Liver (tissue), 9 donors: ENCODE results near the gene ADGRV1. TPM values are rescaled to one million over a fixed set of nuclear protein-coding genes. Genes with fewer than 3 reads are reported as not detected.

Experiments
- DNase-seq: peaks from one replicate; pipeline ENCODE4 v3.0.0-alpha.2; 2017; ENCODE audit warnings: low spot score
- H3K27ac ChIP-seq, 2 donors: one replicate each; pipeline ENCODE4 v1.7.0; 2013; ENCODE audit warnings: inconsistent platforms in 2 of 2, low read length in 2 of 2, control low read depth in 1 of 2, low read depth in 1 of 2, mild to moderate bottlenecking in 1 of 2
- H3K27me3 ChIP-seq, 4 donors: one replicate each; pipeline versions ENCODE4 v1.6.1 to v1.7.0; 2013; ENCODE audit warnings: low read length in 3 of 4, inconsistent platforms in 1 of 4, mild to moderate bottlenecking in 1 of 4, moderate library complexity in 1 of 4; ENCODE audit not compliant: control insufficient read depth in 4 of 4, insufficient read depth in 4 of 4
- H3K36me3 ChIP-seq, 4 donors: one replicate each; pipeline versions ENCODE4 v1.6.1 to v1.7.0; 2013; ENCODE audit warnings: low read length in 3 of 4, mild to moderate bottlenecking in 3 of 4, low read depth in 1 of 4, moderate library complexity in 1 of 4; ENCODE audit not compliant: control insufficient read depth in 4 of 4, insufficient read depth in 3 of 4
- H3K4me1 ChIP-seq, 4 donors: one replicate each; pipeline versions ENCODE4 v1.6.1 to v1.7.0; 2013; ENCODE audit warnings: low read length in 3 of 4, mild to moderate bottlenecking in 3 of 4, moderate library complexity in 1 of 4; ENCODE audit not compliant: control insufficient read depth in 4 of 4, insufficient read depth in 4 of 4
- H3K4me3 ChIP-seq, 3 donors: one replicate each; pipeline versions ENCODE4 v1.6.1 to v1.7.0; 2013; ENCODE audit warnings: low read length in 3 of 3, control low read depth in 1 of 3, low read depth in 1 of 3, mild to moderate bottlenecking in 1 of 3
- H3K9ac ChIP-seq, 2 donors: one replicate each; pipeline ENCODE4 v1.7.0; 2013; ENCODE audit warnings: low read length in 2 of 2, mild to moderate bottlenecking in 2 of 2, moderate library complexity in 2 of 2, control low read depth in 1 of 2, low read depth in 1 of 2
- H3K9me3 ChIP-seq, 4 donors: one replicate each; pipeline versions ENCODE4 v1.6.1 to v1.7.0; 2013; ENCODE audit warnings: low read length in 3 of 4; ENCODE audit not compliant: control insufficient read depth in 4 of 4
- EGR1 ChIP-seq, 2 donors: IDR thresholded peaks; 2 replicates each; pipeline ENCODE4 v1.6.1; 2016 to 2018; ENCODE audit warnings: antibody characterized with exemption in 2 of 2, low read depth in 2 of 2
- FOXA1 ChIP-seq: IDR thresholded peaks from 2 replicates; pipeline ENCODE4 v1.6.1; 2016; ENCODE audit warnings: antibody characterized with exemption
- FOXA2 ChIP-seq: IDR thresholded peaks from 2 replicates; pipeline ENCODE4 v1.6.1; 2016; ENCODE audit warnings: antibody characterized with exemption
- GABPA ChIP-seq, 2 donors: IDR thresholded peaks in 1 of 2; conservative IDR thresholded peaks in 1 of 2; 2 replicates each; pipeline ENCODE4 v1.6.1; 2016; ENCODE audit warnings: antibody characterized with exemption in 2 of 2, mild to moderate bottlenecking in 1 of 2, moderate library complexity in 1 of 2
- HNF4A ChIP-seq, 2 donors: conservative IDR thresholded peaks; 2 replicates each; pipeline ENCODE4 v1.6.1; 2016; ENCODE audit warnings: antibody characterized with exemption in 2 of 2, mild to moderate bottlenecking in 2 of 2
- HNF4G ChIP-seq: IDR thresholded peaks from 2 replicates; pipeline ENCODE4 v1.6.1; 2016; ENCODE audit warnings: antibody characterized with exemption
- JUND ChIP-seq, 2 donors: IDR thresholded peaks; 2 replicates each; pipeline ENCODE4 v1.6.1; 2016; ENCODE audit warnings: antibody characterized with exemption in 2 of 2
- NR2F2 ChIP-seq: IDR thresholded peaks from 2 replicates; pipeline ENCODE4 v1.6.1; 2016; ENCODE audit warnings: antibody characterized with exemption
- RAD21 ChIP-seq, 2 donors: IDR thresholded peaks; 2 replicates each; pipeline ENCODE4 v1.6.1; 2016; ENCODE audit warnings: antibody characterized with exemption in 2 of 2, mild to moderate bottlenecking in 2 of 2
- REST ChIP-seq: IDR thresholded peaks from 2 replicates; pipeline ENCODE4 v1.6.1; 2016; ENCODE audit warnings: antibody characterized with exemption, mild to moderate bottlenecking
- RXRA ChIP-seq, 2 donors: IDR thresholded peaks; 2 replicates each; pipeline ENCODE4 v1.6.1; 2017 to 2018; ENCODE audit warnings: antibody characterized with exemption in 2 of 2, mild to moderate bottlenecking in 1 of 2
- SP1 ChIP-seq: IDR thresholded peaks from 2 replicates; pipeline ENCODE4 v1.6.1; 2018; ENCODE audit warnings: antibody characterized with exemption, mild to moderate bottlenecking
- TAF1 ChIP-seq: conservative IDR thresholded peaks from 2 replicates; pipeline ENCODE4 v1.6.1; 2016; ENCODE audit warnings: antibody characterized with exemption, mild to moderate bottlenecking
- YY1 ChIP-seq: IDR thresholded peaks from 2 replicates; pipeline ENCODE4 v1.6.1; 2016; ENCODE audit warnings: antibody characterized with exemption, mild to moderate bottlenecking
- ZBTB33 ChIP-seq: IDR thresholded peaks from 2 replicates; pipeline ENCODE4 v1.6.1; 2016; ENCODE audit warnings: antibody characterized with exemption
- WGBS: extraction: QIAGEN DNeasy Blood & Tissue Kit; methylation state at CpG from one replicate; pipeline ENCODE4 v1.1.7; 2013; 5-methylcytosine and 5-hydroxymethylcytosine counted together
- polyA plus RNA-seq, 2 donors: library from polyadenylated mRNA; stranded (reverse) in 1 of 2; unstranded in 1 of 2; fragments of 200-250 nt in 1 of 2; fragments of >200 nt in 1 of 2; fragmentation: Nextera tagmentation in 1 of 2; extraction: Ambion mirVana in 1 of 2; gene quantifications; one replicate each; pipeline versions ENCODE4 v1.2.1 to v1.2.3, GENCODE V29; 2013 to 2015
- total RNA-seq, 2 donors: library from RNA; depleted of rRNA; stranded (reverse); fragments of >200 nt; gene quantifications; one replicate each; pipeline ENCODE4 v1.2.3, GENCODE V29; 2014
- TF ChIP-seq, protein P1 (sequence below): IDR thresholded peaks from 2 replicates; pipeline ENCODE4 v1.6.1; 2016; ENCODE audit warnings: antibody characterized with exemption
- TF ChIP-seq, protein P2 (sequence below): fragments of 150-350 bp; IDR thresholded peaks from 2 replicates; pipeline ENCODE4 v1.5.1; 2017; ENCODE audit warnings: improper control_type of control experiment, low read depth, low read length; ENCODE audit not compliant: missing input control
- TF ChIP-seq, protein P3 (sequence below): IDR thresholded peaks from 2 replicates; pipeline ENCODE4 v1.6.1; 2016; ENCODE audit warnings: antibody characterized with exemption
- donor health status: healthy.
- donor health status: healthy.
- donor health status: healthy.
- donor health status: healthy.
- donor health status: healthy.

The ADGRV1 gene
- total and polyA plus RNA-seq, 4 donors, result 5.1 to 15.5 (median 9.6) TPM

DNA sequence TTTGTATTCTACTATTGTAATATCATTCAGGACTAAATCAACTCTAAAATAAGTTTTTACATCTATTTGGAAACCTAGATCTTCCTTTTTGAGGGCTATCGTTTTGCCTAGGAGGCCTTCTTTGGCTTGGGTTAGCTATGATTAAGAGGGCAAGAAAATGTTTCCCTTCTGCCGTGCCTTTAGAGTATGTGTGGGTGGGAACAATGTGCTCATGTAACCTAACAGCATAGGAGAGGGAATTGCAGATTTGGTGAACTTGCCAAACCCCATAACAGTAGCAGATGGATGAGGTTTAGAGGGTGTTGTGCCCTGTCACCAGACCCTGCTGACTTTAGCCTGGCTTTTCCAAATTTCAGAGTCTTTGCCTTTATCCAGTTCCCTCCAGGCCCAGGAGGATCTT is 339.0 kb downstream of the ADGRV1 start:
- H3K27me3 ChIP-seq, result no peaks in the 10 kb centered on the region
- H3K9me3 ChIP-seq, result no peaks in the 10 kb centered on the region
- WGBS, result 62% methylated on average over 2 of the region's 2 CpGs
- no peak overlapping the region for H3K4me3 ChIP-seq
- H3K27ac ChIP-seq, result peak overlapping the region; percentile 85 to 95
- DNase-seq, result no peak
- H3K4me1 ChIP-seq, result peaks cover 10 to 50% (median 35%) of the 10 kb centered on the region in 4 donors
- H3K9ac ChIP-seq, result no peak overlapping the region
- TF ChIP-seq TAF1, result no peak
- TF ChIP-seq EGR1 (IDR thresholded peaks at IDR 0.05; ENCODE audit: low read depth in 2 of 2), result no peak
- TF ChIP-seq GABPA (IDR thresholded peaks at IDR 0.05 in 1 of 2, conservative IDR thresholded peaks at IDR 0.05 in 1 of 2), result no peak
- TF ChIP-seq HNF4G, result no peak
- TF ChIP-seq REST, result no peak
- TF ChIP-seq FOXA1, result no peak
- TF ChIP-seq HNF4A (conservative IDR thresholded peaks at IDR 0.05), result no peak
- TF ChIP-seq NR2F2, result no peak
- TF ChIP-seq JUND (IDR thresholded peaks at IDR 0.05), result no peak
- TF ChIP-seq ZBTB33, result no peak
- no peak for TF ChIP-seq YY1
- TF ChIP-seq SP1, result no peak
- no peaks in the 10 kb centered on the region for H3K36me3 ChIP-seq

- Histone ChIP-seq H3K27ac (peak overlapping the region; percentile 85 to 95), H3K4me3 (no peak overlapping the region), H3K27me3 (no peaks in the 10 kb centered on the region), H3K9me3 (no peaks in the 10 kb centered on the region), H3K9ac (peak overlapping the region in 1 of 2 donors; percentile 70), H3K36me3 (no peaks in the 10 kb centered on the region), H3K4me1 (peaks cover 10 to 53% (median 37%) of the 10 kb centered on the region in 4 donors)
- TF ChIP-seq GABPA (IDR thresholded peaks at IDR 0.05 in 1 of 2, conservative IDR thresholded peaks at IDR 0.05 in 1 of 2) (no peak), RXRA (IDR thresholded peaks at IDR 0.05) (no peak), SP1 (no peak), YY1 (no peak), HNF4G (no peak), NR2F2 (no peak), HNF4A (conservative IDR thresholded peaks at IDR 0.05) (no peak), RAD21 (IDR thresholded peaks at IDR 0.05) (no peak), JUND (IDR thresholded peaks at IDR 0.05) (no peak), TAF1 (no peak), FOXA2 (no peak)
- TF ChIP-seq, protein P1, sequence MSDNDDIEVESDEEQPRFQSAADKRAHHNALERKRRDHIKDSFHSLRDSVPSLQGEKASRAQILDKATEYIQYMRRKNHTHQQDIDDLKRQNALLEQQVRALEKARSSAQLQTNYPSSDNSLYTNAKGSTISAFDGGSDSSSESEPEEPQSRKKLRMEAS, result no peak
- TF ChIP-seq, protein P2, sequence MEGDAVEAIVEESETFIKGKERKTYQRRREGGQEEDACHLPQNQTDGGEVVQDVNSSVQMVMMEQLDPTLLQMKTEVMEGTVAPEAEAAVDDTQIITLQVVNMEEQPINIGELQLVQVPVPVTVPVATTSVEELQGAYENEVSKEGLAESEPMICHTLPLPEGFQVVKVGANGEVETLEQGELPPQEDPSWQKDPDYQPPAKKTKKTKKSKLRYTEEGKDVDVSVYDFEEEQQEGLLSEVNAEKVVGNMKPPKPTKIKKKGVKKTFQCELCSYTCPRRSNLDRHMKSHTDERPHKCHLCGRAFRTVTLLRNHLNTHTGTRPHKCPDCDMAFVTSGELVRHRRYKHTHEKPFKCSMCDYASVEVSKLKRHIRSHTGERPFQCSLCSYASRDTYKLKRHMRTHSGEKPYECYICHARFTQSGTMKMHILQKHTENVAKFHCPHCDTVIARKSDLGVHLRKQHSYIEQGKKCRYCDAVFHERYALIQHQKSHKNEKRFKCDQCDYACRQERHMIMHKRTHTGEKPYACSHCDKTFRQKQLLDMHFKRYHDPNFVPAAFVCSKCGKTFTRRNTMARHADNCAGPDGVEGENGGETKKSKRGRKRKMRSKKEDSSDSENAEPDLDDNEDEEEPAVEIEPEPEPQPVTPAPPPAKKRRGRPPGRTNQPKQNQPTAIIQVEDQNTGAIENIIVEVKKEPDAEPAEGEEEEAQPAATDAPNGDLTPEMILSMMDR, result no peak
- TF ChIP-seq, protein P3, sequence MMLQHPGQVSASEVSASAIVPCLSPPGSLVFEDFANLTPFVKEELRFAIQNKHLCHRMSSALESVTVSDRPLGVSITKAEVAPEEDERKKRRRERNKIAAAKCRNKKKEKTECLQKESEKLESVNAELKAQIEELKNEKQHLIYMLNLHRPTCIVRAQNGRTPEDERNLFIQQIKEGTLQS, result no peak
- DNase-seq, result no peak
- WGBS, result 74% methylated on average over 4 of the region's 4 CpGs
Observed at GRCh38 chr5:90898326-90899013, 339.9 kb downstream of the ADGRV1 start.
